ENCODE measurements around the gene SLC39A9.

SLC39A9 gene

DNA sequence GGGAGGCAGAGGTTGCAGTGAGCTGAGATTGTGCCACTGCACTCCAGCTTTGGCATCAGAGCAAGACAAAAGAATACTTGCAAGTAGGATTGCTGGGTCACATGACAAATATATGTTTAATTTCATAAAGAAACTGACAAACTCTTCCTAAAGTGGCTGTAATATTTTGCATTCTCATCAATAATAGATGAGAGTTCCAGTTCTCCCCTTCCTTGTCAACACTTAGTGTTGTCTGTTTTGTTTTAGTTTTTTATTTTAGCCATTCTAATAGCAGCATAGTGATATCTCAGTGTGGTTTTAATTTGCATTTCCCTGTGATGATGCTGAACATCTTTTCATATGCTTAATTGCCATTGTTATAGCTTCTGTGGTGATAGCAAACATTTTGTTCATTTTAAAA lies 31.2 kb downstream of the SLC39A9 start:
- no peak for TF ChIP-seq CTCF (IDR thresholded peaks at IDR 0.05; ENCODE audit: low read depth, low read length)
- DNase-seq (ENCODE audit: low read depth, low spot score) = no peak
- H3K4me3 ChIP-seq (ENCODE audit: low read depth, low read length) = no peak overlapping the region

GRCh38 chr14:69430306-69430939 lies 31.9 kb downstream of the SLC39A9 start:
- no peak overlapping the region for H3K4me3 ChIP-seq (ENCODE audit: low read depth, low read length)
- no peak for DNase-seq (ENCODE audit: low read depth, low spot score)
- no peak for TF ChIP-seq CTCF (IDR thresholded peaks at IDR 0.05; ENCODE audit: low read depth, low read length)
- in situ Hi-C loops (cut with HindIII; ENCODE audit: low sequenced_read_pairs) = no loop called here

More for the DNA sequence above, 31.2 kb downstream of the SLC39A9 start:
- in situ Hi-C loops (cut with HindIII; ENCODE audit: low sequenced_read_pairs) = no loop called here

DNA sequence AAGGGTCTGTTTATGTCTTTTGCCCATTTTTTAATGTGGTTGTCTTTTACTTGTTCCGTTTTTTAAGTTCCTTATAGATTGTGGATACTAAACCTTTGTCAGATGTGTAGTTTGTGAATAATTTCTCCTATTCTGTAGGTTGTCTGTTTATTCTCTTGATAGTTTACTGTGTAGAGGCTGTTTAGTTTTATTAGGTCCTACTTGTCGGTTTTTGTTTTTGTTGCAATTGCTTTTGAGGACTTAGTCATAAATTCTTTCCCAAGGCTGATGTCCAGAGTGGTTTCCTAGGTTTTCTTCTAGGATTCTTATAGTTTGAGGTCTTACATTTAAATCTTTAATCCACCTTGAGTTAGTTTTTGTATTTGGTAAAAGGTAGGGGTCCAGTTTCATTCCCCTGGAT lies 33.9 kb downstream of the SLC39A9 start:
- TF ChIP-seq CTCF (IDR thresholded peaks at IDR 0.05; ENCODE audit: low read depth, low read length) = no peak
- no peak overlapping the region for H3K4me3 ChIP-seq (ENCODE audit: low read depth, low read length)
- in situ Hi-C loops (cut with HindIII; ENCODE audit: low sequenced_read_pairs) = no loop called here
- DNase-seq (ENCODE audit: low read depth, low spot score) = no peak

DNA sequence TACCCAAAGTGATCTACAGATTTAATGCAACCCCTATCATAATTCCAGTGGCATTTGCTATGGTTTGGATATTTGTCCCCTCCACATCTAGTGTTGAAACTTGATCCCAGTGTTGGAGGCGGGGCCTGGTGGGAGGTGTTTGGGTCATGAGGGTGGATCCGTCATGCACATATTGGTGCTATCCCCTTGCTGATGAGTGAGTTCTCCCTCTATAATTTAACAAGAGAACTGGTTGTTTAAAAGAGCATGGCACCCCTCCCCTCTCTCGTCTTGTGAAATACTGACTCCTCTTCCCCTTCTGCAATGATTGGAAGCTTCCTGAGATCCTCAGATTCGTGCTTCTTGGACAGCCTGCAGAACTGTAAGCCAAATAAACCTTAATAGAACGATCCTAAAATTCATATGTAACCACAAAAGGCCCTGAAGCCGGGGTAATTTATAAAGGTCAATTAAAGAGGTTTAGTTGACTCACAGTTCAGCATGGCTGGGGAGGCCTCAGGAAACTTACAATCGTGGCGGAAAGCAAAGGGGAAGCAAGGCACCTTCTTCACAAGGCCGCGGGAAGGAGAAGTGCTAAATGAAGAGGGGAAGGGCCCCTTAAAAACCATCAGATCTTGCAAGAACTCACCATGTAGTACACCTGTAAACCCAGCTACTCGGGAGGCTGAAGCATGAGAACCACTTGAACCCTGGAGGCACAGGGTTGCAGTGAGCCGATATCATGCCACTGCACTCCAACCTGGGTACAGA lies 41.2 kb downstream of the SLC39A9 start:
- TF ChIP-seq CTCF (IDR thresholded peaks at IDR 0.05; ENCODE audit: low read depth, low read length) = no peak
- H3K4me3 ChIP-seq (ENCODE audit: low read depth, low read length) = no peak overlapping the region
- no peak for DNase-seq (ENCODE audit: low read depth, low spot score)
- in situ Hi-C loops (cut with HindIII; ENCODE audit: low sequenced_read_pairs) = no loop called here

GRCh38 chr14:69441948-69442347 lies 43.5 kb downstream of the SLC39A9 start:
- H3K4me3 ChIP-seq (ENCODE audit: low read depth, low read length) = no peak overlapping the region
- no peak for DNase-seq (ENCODE audit: low read depth, low spot score)
- in situ Hi-C loops (cut with HindIII; ENCODE audit: low sequenced_read_pairs) = no loop called here
- no peak for TF ChIP-seq CTCF (IDR thresholded peaks at IDR 0.05; ENCODE audit: low read depth, low read length)

DNA sequence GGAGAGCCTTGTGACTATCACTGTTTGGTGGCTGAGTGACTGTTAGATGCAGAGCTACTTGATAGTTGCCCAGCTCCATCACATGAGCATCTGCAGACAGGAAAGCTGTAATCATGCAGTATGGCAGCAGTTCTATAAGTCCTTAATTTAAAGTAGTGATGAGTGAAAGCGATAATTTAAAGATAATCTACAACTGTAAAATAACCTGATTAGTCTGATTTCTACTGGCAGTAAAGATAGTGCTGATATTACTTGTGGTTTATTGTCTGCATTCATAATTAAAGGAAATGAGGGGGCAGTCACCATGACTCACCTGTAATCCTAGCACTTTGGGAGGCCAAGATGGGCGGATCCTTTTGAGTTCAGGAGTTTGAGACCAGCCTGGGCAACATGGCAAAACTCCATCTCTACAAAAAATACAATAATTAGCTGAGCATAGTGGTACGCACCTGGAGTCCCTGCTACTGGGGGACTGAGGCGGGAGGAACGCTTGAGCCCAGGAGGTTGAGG lies 44.9 kb downstream of the SLC39A9 start:
- no peak for TF ChIP-seq CTCF (IDR thresholded peaks at IDR 0.05; ENCODE audit: low read depth, low read length)
- in situ Hi-C loops (cut with HindIII; ENCODE audit: low sequenced_read_pairs) = no loop called here
- DNase-seq (ENCODE audit: low read depth, low spot score) = no peak
- no peak overlapping the region for H3K4me3 ChIP-seq (ENCODE audit: low read depth, low read length)

Data from astrocyte of the spinal cord (primary cell).